Right atrium auricular region (tissue), 2 donors: ENCODE measurements around the gene VSIG8. TPM values are rescaled to one million over a fixed set of nuclear protein-coding genes. Genes with fewer than 3 reads are reported as not detected.

Experiments
- DNase-seq: peaks from one replicate; pipeline ENCODE4 v3.0.0-alpha.2; 2019; ENCODE audit warnings: low spot score
- H3K27ac ChIP-seq, 2 donors: fragments of 200-600 bp; sonication (generic); 1 replicate in 1 of 2; 2 replicates in 1 of 2; pipeline ENCODE4 v1.5.1; 2016 to 2019
- H3K27me3 ChIP-seq, 2 donors: fragments of 200-600 bp; sonication (generic); one replicate each; pipeline versions ENCODE4 v1.5.1 to v1.6.0; 2017 to 2019
- H3K36me3 ChIP-seq: fragments of 200-600 bp; sonication (generic); one replicate; pipeline ENCODE4 v1.5.1; 2016
- H3K4me1 ChIP-seq, 2 donors: fragments of 200-600 bp; sonication (generic); one replicate each; pipeline versions ENCODE4 v1.5.1 to v1.6.0; 2017 to 2019
- H3K4me3 ChIP-seq, 2 donors: fragments of 200-600 bp; sonication (generic); 1 replicate in 1 of 2; 2 replicates in 1 of 2; pipeline ENCODE4 v1.5.1; 2017 to 2019; ENCODE audit warnings: mild to moderate bottlenecking in 1 of 2, moderate library complexity in 1 of 2
- H3K9me3 ChIP-seq, 2 donors: fragments of 200-600 bp; sonication (generic); one replicate each; pipeline ENCODE4 v1.5.1; 2019
- total RNA-seq, 2 donors: library from RNA; depleted of rRNA; stranded (reverse); fragments of >200 nt; gene quantifications; one replicate each; pipeline ENCODE4 v1.1.0, GENCODE V29; 2016
- TF ChIP-seq, protein P1 (sequence below), 2 donors: fragments of 200-600 bp; sonication (generic); IDR thresholded peaks; one replicate each; pipeline ENCODE4 v1.5.1; 2019; ENCODE audit warnings: antibody characterized with exemption in 2 of 2

VSIG8 gene
- total RNA-seq, 2 donors from 2014 or later = not detected

DNA sequence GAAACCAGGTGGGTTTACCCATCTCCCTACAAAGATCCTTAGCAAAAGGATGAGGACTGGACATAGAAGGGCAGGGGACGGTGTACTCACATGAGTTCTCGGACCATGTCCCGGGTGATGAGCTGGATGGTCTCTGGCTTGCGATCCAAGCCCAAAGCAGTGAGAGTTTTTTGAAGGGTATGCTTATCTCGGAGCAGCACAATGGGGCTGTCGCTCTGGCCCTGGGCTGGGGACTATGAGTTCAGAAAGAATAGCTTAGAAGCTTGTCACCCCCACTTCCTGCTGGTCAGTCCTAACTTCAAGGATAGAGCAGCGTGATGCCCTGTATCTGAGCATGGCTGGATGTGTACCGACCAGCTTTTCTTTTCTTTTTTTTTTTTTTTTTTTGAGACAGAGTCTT is 27.9 kb upstream of the VSIG8 start:
- H3K36me3 ChIP-seq = no peaks in the 10 kb centered on the region
- peaks cover 0 to 22% of the 10 kb centered on the region in 2 donors for H3K4me1 ChIP-seq
- peak overlapping the region; percentile 28 to 68 for H3K27ac ChIP-seq
- no peaks in the 10 kb centered on the region for H3K27me3 ChIP-seq
- DNase-seq = no peak
- no peaks in the 10 kb centered on the region for H3K9me3 ChIP-seq
- TF ChIP-seq, protein P1, sequence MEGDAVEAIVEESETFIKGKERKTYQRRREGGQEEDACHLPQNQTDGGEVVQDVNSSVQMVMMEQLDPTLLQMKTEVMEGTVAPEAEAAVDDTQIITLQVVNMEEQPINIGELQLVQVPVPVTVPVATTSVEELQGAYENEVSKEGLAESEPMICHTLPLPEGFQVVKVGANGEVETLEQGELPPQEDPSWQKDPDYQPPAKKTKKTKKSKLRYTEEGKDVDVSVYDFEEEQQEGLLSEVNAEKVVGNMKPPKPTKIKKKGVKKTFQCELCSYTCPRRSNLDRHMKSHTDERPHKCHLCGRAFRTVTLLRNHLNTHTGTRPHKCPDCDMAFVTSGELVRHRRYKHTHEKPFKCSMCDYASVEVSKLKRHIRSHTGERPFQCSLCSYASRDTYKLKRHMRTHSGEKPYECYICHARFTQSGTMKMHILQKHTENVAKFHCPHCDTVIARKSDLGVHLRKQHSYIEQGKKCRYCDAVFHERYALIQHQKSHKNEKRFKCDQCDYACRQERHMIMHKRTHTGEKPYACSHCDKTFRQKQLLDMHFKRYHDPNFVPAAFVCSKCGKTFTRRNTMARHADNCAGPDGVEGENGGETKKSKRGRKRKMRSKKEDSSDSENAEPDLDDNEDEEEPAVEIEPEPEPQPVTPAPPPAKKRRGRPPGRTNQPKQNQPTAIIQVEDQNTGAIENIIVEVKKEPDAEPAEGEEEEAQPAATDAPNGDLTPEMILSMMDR (IDR thresholded peaks at IDR 0.05) = no peak
- H3K4me3 ChIP-seq = no peak overlapping the region

GRCh38 chr1:159889821-159890252 is 27.4 kb upstream of the VSIG8 start:
- peak overlapping the region; percentile 28 to 68 for H3K27ac ChIP-seq
- H3K9me3 ChIP-seq = no peaks in the 10 kb centered on the region
- H3K27me3 ChIP-seq = no peaks in the 10 kb centered on the region
- DNase-seq = no peak
- H3K4me3 ChIP-seq = no peak overlapping the region
- H3K4me1 ChIP-seq = peaks cover 0 to 22% of the 10 kb centered on the region in 2 donors
- TF ChIP-seq, protein P1 (IDR thresholded peaks at IDR 0.05) = no peak
- H3K36me3 ChIP-seq = no peaks in the 10 kb centered on the region

GRCh38 chr1:159889202-159889601 is 26.7 kb upstream of the VSIG8 start:
- Histone ChIP-seq H3K27me3 (no peaks in the 10 kb centered on the region), H3K27ac (peak overlapping the region in 1 of 2 donors; percentile 68), H3K4me1 (peaks cover 0 to 22% of the 10 kb centered on the region in 2 donors), H3K36me3 (no peaks in the 10 kb centered on the region), H3K9me3 (no peaks in the 10 kb centered on the region), H3K4me3 (no peak overlapping the region)
- TF ChIP-seq, protein P1 (IDR thresholded peaks at IDR 0.05) = no peak
- no peak for DNase-seq

- TF ChIP-seq, protein P1 (IDR thresholded peaks at IDR 0.05) = no peak
- no peak overlapping the region for H3K27ac ChIP-seq
- no peaks in the 10 kb centered on the region for H3K27me3 ChIP-seq
- no peak overlapping the region for H3K4me3 ChIP-seq
- no peaks in the 10 kb centered on the region for H3K36me3 ChIP-seq
- H3K9me3 ChIP-seq = no peaks in the 10 kb centered on the region
- H3K4me1 ChIP-seq = peaks cover 0 to 9% of the 10 kb centered on the region in 2 donors
- no peak for DNase-seq
These were observed 21.8 kb upstream of the VSIG8 start for GRCh38 chr1:159884296-159884695.

DNA sequence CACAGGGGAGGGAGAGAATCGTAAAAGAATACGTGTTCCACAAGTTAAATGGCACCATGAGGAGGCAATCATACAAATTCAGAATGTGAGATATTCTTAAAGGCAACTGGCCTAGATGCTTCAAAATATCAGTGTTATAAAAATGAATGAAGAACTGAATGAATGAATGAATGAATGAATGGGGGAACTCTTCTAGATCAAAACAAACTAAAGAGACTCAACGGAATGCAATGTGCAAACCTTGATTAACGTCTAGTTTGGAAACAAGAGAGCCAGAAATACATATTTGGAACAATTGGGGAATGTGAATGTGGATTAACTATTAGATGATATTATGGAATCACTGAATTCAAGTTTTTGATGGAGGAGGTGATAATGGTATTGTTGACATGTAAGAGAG is 20.7 kb upstream of the VSIG8 start:
- Histone ChIP-seq H3K4me3 (no peak overlapping the region), H3K36me3 (no peaks in the 10 kb centered on the region), H3K27me3 (no peaks in the 10 kb centered on the region), H3K4me1 (peaks cover 0 to 7% of the 10 kb centered on the region in 2 donors), H3K9me3 (no peaks in the 10 kb centered on the region), H3K27ac (no peak overlapping the region)
- DNase-seq = no peak
- TF ChIP-seq, protein P1 (IDR thresholded peaks at IDR 0.05) = no peak

DNA sequence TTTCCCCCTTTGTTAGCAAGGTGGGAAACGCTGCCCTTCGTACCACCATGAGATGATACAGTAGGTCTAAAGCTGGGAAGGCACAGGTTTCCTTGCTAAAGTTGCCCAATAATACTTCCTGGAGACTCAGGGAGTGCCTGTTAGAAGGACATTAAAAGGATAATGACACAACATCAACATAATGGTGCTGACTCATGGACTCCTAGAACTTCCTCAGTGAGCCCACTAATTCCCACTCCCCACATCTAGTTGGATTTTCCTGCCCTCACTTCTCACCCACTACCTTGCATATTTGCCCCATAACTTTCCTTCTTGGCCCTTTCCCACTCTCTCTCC is 20.0 kb upstream of the VSIG8 start:
- Histone ChIP-seq H3K27me3 (no peaks in the 10 kb centered on the region), H3K9me3 (no peaks in the 10 kb centered on the region), H3K27ac (no peak overlapping the region), H3K36me3 (no peaks in the 10 kb centered on the region), H3K4me1 (peaks cover 0 to 7% of the 10 kb centered on the region in 2 donors), H3K4me3 (no peak overlapping the region)
- DNase-seq = no peak
- TF ChIP-seq, protein P1 (IDR thresholded peaks at IDR 0.05) = no peak
